Cardiac fibroblast (primary cell): ENCODE measurements around the gene SLC7A14.

ENCODE experiments used
- DNase-seq, 2 donors: peaks; one replicate each; pipeline versions ENCODE4 v3.0.0 to v3.0.0-alpha.2; 2010; ENCODE audit warnings: low read depth in 2 of 2
- H3K4me3 ChIP-seq, 2 donors: replicated peaks in 1 of 2; 1 replicate in 1 of 2; 2 replicates in 1 of 2; pipeline ENCODE4 v1.5.1; 2011; ENCODE audit warnings: low read depth in 2 of 2, low read length in 2 of 2, mild to moderate bottlenecking in 2 of 2, moderate library complexity in 1 of 2
- TF ChIP-seq, protein P1 (sequence below): IDR thresholded peaks from one replicate; pipeline ENCODE4 v1.5.1; 2011; ENCODE audit warnings: low read depth, mild to moderate bottlenecking, low read length, inconsistent platforms

The SLC7A14 gene

DNA sequence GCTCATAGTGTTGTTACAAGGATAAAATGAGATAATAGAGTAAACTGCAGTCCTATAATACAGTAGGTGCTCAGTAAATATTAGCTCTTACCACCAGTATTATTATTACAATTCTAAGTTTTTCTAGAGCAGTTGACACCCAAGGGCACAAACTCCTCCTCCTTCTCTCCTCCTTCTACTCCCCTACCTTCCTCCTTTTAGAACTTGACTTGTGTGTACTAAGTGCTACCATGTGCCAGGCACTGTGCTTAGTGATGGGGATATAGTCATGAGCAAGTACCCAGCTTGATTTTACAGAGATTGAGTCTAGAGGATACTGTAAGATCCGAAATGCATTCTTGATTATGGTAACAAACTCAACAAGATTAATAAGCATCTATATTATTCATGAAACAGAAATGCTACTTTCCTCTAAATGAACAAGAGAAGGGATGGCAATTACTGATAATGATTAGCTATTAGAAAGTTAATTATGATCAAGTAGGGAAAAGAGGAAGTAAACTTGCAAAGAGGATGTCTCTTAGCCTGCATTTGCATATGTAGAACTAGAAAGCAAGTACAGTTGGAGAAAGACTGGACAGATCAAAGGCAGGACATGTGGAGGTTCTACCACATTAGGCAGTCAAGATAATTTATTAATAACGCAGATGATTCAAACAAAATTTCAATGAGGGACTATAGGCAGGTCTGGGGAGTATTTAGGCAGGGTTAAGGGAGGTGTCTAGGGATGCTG, 94.9 kb downstream of the SLC7A14 start:
- TF ChIP-seq, protein P1, sequence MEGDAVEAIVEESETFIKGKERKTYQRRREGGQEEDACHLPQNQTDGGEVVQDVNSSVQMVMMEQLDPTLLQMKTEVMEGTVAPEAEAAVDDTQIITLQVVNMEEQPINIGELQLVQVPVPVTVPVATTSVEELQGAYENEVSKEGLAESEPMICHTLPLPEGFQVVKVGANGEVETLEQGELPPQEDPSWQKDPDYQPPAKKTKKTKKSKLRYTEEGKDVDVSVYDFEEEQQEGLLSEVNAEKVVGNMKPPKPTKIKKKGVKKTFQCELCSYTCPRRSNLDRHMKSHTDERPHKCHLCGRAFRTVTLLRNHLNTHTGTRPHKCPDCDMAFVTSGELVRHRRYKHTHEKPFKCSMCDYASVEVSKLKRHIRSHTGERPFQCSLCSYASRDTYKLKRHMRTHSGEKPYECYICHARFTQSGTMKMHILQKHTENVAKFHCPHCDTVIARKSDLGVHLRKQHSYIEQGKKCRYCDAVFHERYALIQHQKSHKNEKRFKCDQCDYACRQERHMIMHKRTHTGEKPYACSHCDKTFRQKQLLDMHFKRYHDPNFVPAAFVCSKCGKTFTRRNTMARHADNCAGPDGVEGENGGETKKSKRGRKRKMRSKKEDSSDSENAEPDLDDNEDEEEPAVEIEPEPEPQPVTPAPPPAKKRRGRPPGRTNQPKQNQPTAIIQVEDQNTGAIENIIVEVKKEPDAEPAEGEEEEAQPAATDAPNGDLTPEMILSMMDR: no peak
- DNase-seq: no peak
- H3K4me3 ChIP-seq: no peak overlapping the region

DNA sequence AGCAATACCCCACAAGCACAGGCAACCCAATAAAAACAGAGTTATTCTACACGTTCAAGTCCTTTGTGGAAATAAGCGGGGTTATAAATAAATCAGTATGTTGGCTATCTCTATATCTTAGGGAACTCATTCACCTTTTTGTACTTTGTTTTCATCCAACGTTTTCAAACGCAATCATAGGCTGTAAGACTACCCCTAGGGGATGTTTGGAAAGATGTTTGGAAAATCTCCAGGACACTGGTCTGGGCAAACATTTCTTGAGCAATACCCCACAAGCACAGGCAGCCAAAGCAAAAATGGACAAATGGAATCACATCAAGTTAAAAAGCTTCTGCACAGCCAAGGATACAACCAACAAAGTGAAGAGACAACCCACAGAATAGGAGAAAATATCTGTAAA, 97.1 kb downstream of the SLC7A14 start:
- no peak overlapping the region for H3K4me3 ChIP-seq
- TF ChIP-seq, protein P1: peak; percentile 1
- DNase-seq: peak; percentile 80 to 91

DNA sequence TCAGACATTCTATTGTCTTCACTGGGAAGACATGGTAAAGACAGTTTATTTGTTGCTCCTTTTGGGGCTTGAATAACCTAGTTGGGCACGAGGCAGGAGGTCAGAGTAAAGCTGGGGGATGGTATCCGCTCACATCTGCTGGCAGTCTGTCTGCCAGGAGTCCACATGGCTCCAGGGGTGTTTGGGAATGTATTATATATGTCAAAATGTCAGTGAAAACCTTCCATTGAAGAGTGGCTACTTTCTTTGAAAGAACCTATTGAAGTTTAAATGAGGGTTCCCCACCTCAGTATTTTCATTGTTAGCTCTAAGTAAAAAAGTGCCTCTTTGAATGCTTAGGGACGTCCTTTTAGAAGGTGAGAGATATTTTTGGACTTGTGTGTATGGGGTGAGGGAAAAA, 98.8 kb downstream of the SLC7A14 start:
- TF ChIP-seq, protein P1: no peak
- no peak overlapping the region for H3K4me3 ChIP-seq
- DNase-seq: no peak

DNA sequence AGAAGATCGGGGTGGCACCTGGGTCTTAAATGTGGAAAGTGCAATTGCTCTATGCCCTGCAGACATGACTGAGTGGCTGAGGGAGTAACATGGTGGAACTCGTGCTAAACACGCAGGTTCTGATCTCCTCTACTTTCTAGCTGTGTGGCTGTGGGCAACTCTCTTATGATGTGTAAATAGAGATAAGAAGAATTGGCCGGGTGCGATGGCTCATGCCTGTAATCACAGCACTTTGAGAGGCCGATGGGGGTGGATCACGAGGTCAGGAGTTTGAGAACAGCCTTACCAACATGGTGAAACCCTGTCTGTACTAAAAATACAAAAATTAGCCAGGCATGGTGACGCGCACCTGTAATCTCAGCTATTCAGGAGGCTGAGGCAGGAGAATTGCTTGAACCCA, 99.5 kb downstream of the SLC7A14 start:
- TF ChIP-seq, protein P1: no peak
- no peak for DNase-seq
- H3K4me3 ChIP-seq: no peak overlapping the region

DNA sequence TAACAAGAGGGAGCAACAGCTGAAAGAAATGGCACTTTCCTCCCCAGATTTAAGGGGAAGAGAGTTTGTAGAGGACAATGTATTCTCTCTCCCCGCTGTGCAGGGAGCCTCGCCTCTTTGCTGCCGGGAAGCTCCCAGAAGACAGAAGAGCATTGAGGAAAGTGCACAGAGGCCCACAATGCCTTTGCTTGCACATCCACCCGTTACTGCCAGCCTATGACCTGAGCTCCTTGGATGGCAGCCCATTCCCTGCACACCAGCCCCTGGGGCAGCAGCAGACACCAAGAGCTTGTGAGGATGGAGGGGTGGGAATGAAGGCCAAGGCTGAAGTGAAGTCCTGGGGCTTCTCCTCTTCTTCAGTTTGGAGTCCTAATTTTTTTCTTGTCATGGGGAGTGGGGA, 100.2 kb downstream of the SLC7A14 start:
- TF ChIP-seq, protein P1: no peak
- H3K4me3 ChIP-seq: no peak overlapping the region
- DNase-seq: no peak

DNA sequence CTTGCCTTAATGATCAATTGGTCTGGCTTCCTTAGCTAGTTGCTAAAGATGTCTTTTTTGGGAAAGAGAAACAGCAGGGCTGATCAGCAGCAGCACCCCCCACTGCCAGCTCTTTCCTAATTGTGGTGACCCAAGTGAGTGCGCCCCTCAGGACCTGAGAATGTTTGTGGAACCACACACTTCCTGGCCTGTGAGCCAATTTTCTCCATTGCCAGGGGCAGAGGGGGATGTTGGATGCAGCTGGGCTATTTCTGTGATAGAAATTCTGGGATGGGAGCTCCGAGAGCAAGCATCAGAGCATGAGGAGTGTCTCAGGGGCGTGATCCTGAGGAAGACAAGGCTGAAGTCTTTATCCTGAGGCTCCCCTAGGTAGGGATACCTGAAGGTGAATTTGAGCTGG, 100.6 kb downstream of the SLC7A14 start:
- TF ChIP-seq, protein P1: no peak
- DNase-seq: no peak
- no peak overlapping the region for H3K4me3 ChIP-seq

DNA sequence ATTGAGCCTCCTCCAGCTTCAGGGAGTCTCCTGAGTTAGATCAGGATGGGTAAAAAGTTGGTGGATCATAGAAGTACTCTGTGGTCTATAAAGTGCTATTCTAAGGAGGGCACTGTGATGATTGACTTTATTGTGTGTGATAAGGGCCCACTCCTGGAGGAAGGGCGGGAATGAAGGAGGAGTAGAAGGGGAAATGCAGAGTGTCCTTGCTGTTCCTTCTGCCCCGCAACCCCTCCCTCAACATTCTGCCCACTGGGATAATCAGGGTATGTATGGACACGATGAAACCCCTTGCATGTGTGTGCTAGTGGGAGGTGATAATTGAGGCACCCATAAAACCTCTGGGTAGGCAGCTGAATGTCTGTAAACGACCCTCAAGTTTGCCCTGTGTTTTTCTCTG, 101.0 kb downstream of the SLC7A14 start:
- H3K4me3 ChIP-seq: no peak overlapping the region
- no peak for DNase-seq
- TF ChIP-seq, protein P1: no peak
